H1 (cell line): ENCODE results near the gene CREBBP. TPM values are rescaled to one million over a fixed set of nuclear protein-coding genes. Genes with fewer than 3 reads are reported as not detected.

Experiments
- CTCF ChIA-PET: fragments of 300-600 bp; sonication (Branson Sonifier 250); formaldehyde crosslinking; loops from one replicate; lab custom pipeline; 2021; ENCODE audit not compliant: partially characterized antibody; lab: Charles Lee
- POLR2A ChIA-PET: fragments of 300-600 bp; sonication (Branson Sonifier 250); formaldehyde crosslinking; loops from one replicate; lab custom pipeline; 2021; ENCODE audit warnings: inconsistent platforms; ENCODE audit not compliant: partially characterized antibody; lab: Charles Lee
- DNase-seq, 2 experiments: peaks; one replicate each; pipeline versions ENCODE4 v3.0.0 to v3.0.0-alpha.2; 2010 to 2022; ENCODE audit warnings: low spot score in 2 of 2, low read depth in 1 of 2, mixed read lengths in 1 of 2
- FAIRE-seq: peaks from 2 replicates; lab custom pipeline; 2011; peaks lifted over from hg19 to GRCh38; lab: Jason Lieb, UNC
- H2AFZ ChIP-seq: 2 replicates; pipeline ENCODE4 v1.8.1; 2012; ENCODE audit warnings: low read length, inconsistent platforms
- H2AK5ac ChIP-seq: 2 replicates; pipeline ENCODE4 v1.6.1; 2013; ENCODE audit warnings: low read depth, low read length
- H2BK120ac ChIP-seq: replicated peaks from 2 replicates; pipeline ENCODE3; 2013; ENCODE audit warnings: low read depth, low read length, inconsistent platforms
- H2BK12ac ChIP-seq: 2 replicates; pipeline ENCODE4 v1.6.1; 2013; ENCODE audit warnings: low read depth, low read length
- H2BK15ac ChIP-seq: 2 replicates; pipeline ENCODE4 v1.6.1; 2013; ENCODE audit warnings: low read length
- H2BK20ac ChIP-seq: 2 replicates; pipeline ENCODE4 v1.6.1; 2013; ENCODE audit warnings: low read length
- H2BK5ac ChIP-seq: 2 replicates; pipeline ENCODE4 v1.6.1; 2013; ENCODE audit warnings: low read depth, low read length
- H3K14ac ChIP-seq: 2 replicates; pipeline ENCODE4 v1.6.1; 2013; ENCODE audit warnings: inconsistent platforms; ENCODE audit not compliant: insufficient read length
- H3K18ac ChIP-seq: 2 replicates; pipeline ENCODE4 v1.6.1; 2013; ENCODE audit warnings: low read length; ENCODE audit errors: extremely low read depth
- H3K23ac ChIP-seq: 2 replicates; pipeline ENCODE4 v1.6.1; 2013; ENCODE audit warnings: inconsistent platforms; ENCODE audit not compliant: insufficient read length
- H3K23me2 ChIP-seq: 2 replicates; pipeline ENCODE4 v1.6.1; 2013; ENCODE audit warnings: low read depth, low read length
- H3K27ac ChIP-seq: 2 replicates; pipeline ENCODE4 v1.6.1; 2011; ENCODE audit warnings: low read depth, low read length, inconsistent platforms
- H3K27me3 ChIP-seq, 4 experiments: replicated peaks in 1 of 4; 1 replicate in 1 of 4; 2 replicates in 3 of 4; pipeline versions ENCODE4 v1.6.1 to v1.8.1; 2011 to 2013; ENCODE audit warnings: low read length in 3 of 4, mild to moderate bottlenecking in 3 of 4, inconsistent platforms in 2 of 4, mixed read lengths in 2 of 4, moderate library complexity in 1 of 4; ENCODE audit not compliant: control insufficient read depth in 3 of 4, insufficient read depth in 3 of 4; ENCODE audit errors: extremely low read depth in 1 of 4
- H3K36me3 ChIP-seq, 4 experiments: 2 replicates each; pipeline versions ENCODE4 v1.6.1 to v1.8.1; 2011 to 2013; ENCODE audit warnings: mild to moderate bottlenecking in 4 of 4, low read length in 3 of 4, moderate library complexity in 2 of 4, control low read depth in 1 of 4, inconsistent platforms in 1 of 4; ENCODE audit not compliant: insufficient read depth in 4 of 4, control insufficient read depth in 2 of 4
- H3K4ac ChIP-seq: replicated peaks from 2 replicates; pipeline ENCODE3; 2013; ENCODE audit warnings: low read length, low read depth, mixed read lengths, inconsistent platforms; ENCODE audit not compliant: insufficient read length
- H3K4me1 ChIP-seq, 4 experiments: replicated peaks in 1 of 4; 1 replicate in 1 of 4; 2 replicates in 3 of 4; pipeline versions ENCODE4 v1.6.1 to v1.8.1; 2011 to 2013; ENCODE audit warnings: low read length in 3 of 4, inconsistent platforms in 2 of 4, mixed read lengths in 1 of 4; ENCODE audit not compliant: insufficient read depth in 4 of 4, control insufficient read depth in 3 of 4
- H3K4me2 ChIP-seq, 2 experiments: 2 replicates each; pipeline versions ENCODE4 v1.6.1 to v1.8.1; 2011 to 2013; ENCODE audit warnings: low read depth in 2 of 2, low read length in 2 of 2, control low read depth in 1 of 2, inconsistent platforms in 1 of 2, mild to moderate bottlenecking in 1 of 2; ENCODE audit not compliant: insufficient read depth in 1 of 2
- H3K4me3 ChIP-seq, 4 experiments: fragments of 200-600, 300-600 bp in 1 of 4; sonication (generic), shearing (Covaris generic), sonication (Bioruptor Twin) in 1 of 4; 2 replicates each; pipeline versions ENCODE4 v1.5.1 to v1.8.1; 2011 to 2016; ENCODE audit warnings: low read length in 4 of 4, low read depth in 3 of 4, control low read depth in 2 of 4, inconsistent platforms in 2 of 4, mild to moderate bottlenecking in 2 of 4, mixed read lengths in 1 of 4, moderate library complexity in 1 of 4; ENCODE audit not compliant: insufficient read depth in 2 of 4; ENCODE audit errors: extremely low read depth in 1 of 4
- H3K56ac ChIP-seq: replicated peaks from 2 replicates; pipeline ENCODE3; 2013; ENCODE audit warnings: low read depth, mild to moderate bottlenecking, mixed read lengths, low read length, inconsistent platforms; ENCODE audit not compliant: insufficient read length
- H3K79me1 ChIP-seq: 2 replicates; pipeline ENCODE4 v1.6.1; 2013; ENCODE audit warnings: low read depth, low read length, control low read depth
- H3K79me2 ChIP-seq, 2 experiments: 2 replicates each; pipeline versions ENCODE4 v1.6.1 to v1.8.1; 2012 to 2013; ENCODE audit warnings: low read length in 2 of 2, mild to moderate bottlenecking in 2 of 2, inconsistent platforms in 1 of 2; ENCODE audit not compliant: insufficient read depth in 2 of 2, control insufficient read depth in 1 of 2
- H3K9ac ChIP-seq, 4 experiments: replicated peaks in 1 of 4; 1 replicate in 1 of 4; 2 replicates in 3 of 4; pipeline versions ENCODE4 v1.6.1 to v1.8.1; 2011 to 2013; ENCODE audit warnings: low read depth in 3 of 4, low read length in 3 of 4, control low read depth in 2 of 4, mild to moderate bottlenecking in 2 of 4, moderate library complexity in 2 of 4, inconsistent platforms in 1 of 4; ENCODE audit errors: extremely low read depth in 1 of 4
- H3K9me3 ChIP-seq, 2 experiments: 2 replicates each; pipeline versions ENCODE4 v1.6.1 to v1.8.1; 2012 to 2013; ENCODE audit warnings: mild to moderate bottlenecking in 2 of 2, moderate library complexity in 2 of 2, control low read depth in 1 of 2, inconsistent platforms in 1 of 2, low read depth in 1 of 2, low read length in 1 of 2, mixed read lengths in 1 of 2; ENCODE audit not compliant: insufficient read depth in 2 of 2
- H4K20me1 ChIP-seq, 2 experiments: replicated peaks in 1 of 2; 2 replicates each; pipeline versions ENCODE3 to v1.8.1; 2011 to 2013; ENCODE audit warnings: inconsistent platforms in 2 of 2, low read length in 2 of 2, mild to moderate bottlenecking in 1 of 2; ENCODE audit not compliant: insufficient read depth in 2 of 2, control insufficient read depth in 1 of 2
- H4K5ac ChIP-seq: 2 replicates; pipeline ENCODE4 v1.6.1; 2013; ENCODE audit warnings: low read length, low read depth, mixed read lengths, inconsistent platforms; ENCODE audit not compliant: insufficient read length
- H4K8ac ChIP-seq: 2 replicates; pipeline ENCODE4 v1.8.0; 2013; ENCODE audit warnings: mild to moderate bottlenecking, moderate library complexity, low read length, inconsistent platforms; ENCODE audit not compliant: insufficient read depth; ENCODE audit errors: extremely low read depth
- H4K91ac ChIP-seq: replicated peaks from 2 replicates; pipeline ENCODE3; 2013; ENCODE audit warnings: low read length, mixed read lengths, inconsistent platforms; ENCODE audit not compliant: insufficient read length
- BACH1 ChIP-seq: IDR thresholded peaks from 2 replicates; pipeline ENCODE4 v1.6.1; 2012; ENCODE audit warnings: low read length, improper control_type of control experiment
- CTBP2 ChIP-seq: IDR thresholded peaks from 2 replicates; pipeline ENCODE4 v1.7.0; 2011; ENCODE audit warnings: borderline replicate concordance, mild to moderate bottlenecking, moderate library complexity, mixed read lengths, low read length; ENCODE audit not compliant: insufficient read depth, insufficient read length
- GABPA ChIP-seq: IDR thresholded peaks from 2 replicates; pipeline ENCODE4 v1.6.1; 2011; ENCODE audit warnings: mild to moderate bottlenecking, low read length, moderate library complexity, borderline replicate concordance; ENCODE audit not compliant: insufficient read depth
- JUND ChIP-seq: IDR thresholded peaks from 2 replicates; pipeline ENCODE4 v1.6.1; 2011; ENCODE audit warnings: mild to moderate bottlenecking, improper control_type of control experiment, low read length
- NANOG ChIP-seq: IDR thresholded peaks from 2 replicates; pipeline ENCODE4 v1.6.1; 2011; ENCODE audit warnings: low read length, low read depth, mild to moderate bottlenecking, inconsistent platforms; ENCODE audit not compliant: insufficient read depth, poor library complexity, severe bottlenecking
- NRF1 ChIP-seq: IDR thresholded peaks from 2 replicates; pipeline ENCODE4 v1.6.1; 2011; ENCODE audit warnings: mild to moderate bottlenecking, low read depth, low read length, improper control_type of control experiment
- PHF8 ChIP-seq: fragments of 200-600 bp; sonication (generic); conservative IDR thresholded peaks from 2 replicates; pipeline ENCODE4 v1.7.1; 2012; ENCODE audit warnings: low read depth, mild to moderate bottlenecking, inconsistent platforms, low read length, moderate library complexity
- POLR2AphosphoS5 ChIP-seq: IDR thresholded peaks from 2 replicates; pipeline ENCODE4 v1.6.1; 2011; ENCODE audit warnings: low read depth, low read length
- RNF2 ChIP-seq: fragments of 200-900, 300-1000 bp; sonication (generic); IDR thresholded peaks from 2 replicates; pipeline ENCODE4 v1.7.1; 2016; ENCODE audit warnings: borderline replicate concordance, low read depth, mild to moderate bottlenecking, antibody characterized with exemption, low read length; ENCODE audit not compliant: poor library complexity, severe bottlenecking; ENCODE audit errors: missing control alignments
- SAP30 ChIP-seq: fragments of 300-600 bp; sonication (generic); IDR thresholded peaks from 2 replicates; pipeline ENCODE4 v1.7.1; 2012; ENCODE audit warnings: low read length, moderate library complexity, mild to moderate bottlenecking, inconsistent platforms; ENCODE audit not compliant: insufficient read depth, insufficient replicate concordance
- SIN3A ChIP-seq, 2 experiments: IDR thresholded peaks in 1 of 2; conservative IDR thresholded peaks in 1 of 2; 2 replicates each; pipeline ENCODE4 v1.6.1; 2011 to 2012; ENCODE audit warnings: low read length in 2 of 2, improper control_type of control experiment in 1 of 2, low read depth in 1 of 2, mild to moderate bottlenecking in 1 of 2
- TCF12 ChIP-seq: IDR thresholded peaks from 2 replicates; pipeline ENCODE4 v1.6.1; 2011; ENCODE audit warnings: low read depth, mild to moderate bottlenecking, low read length
- YY1 ChIP-seq: IDR thresholded peaks from 2 replicates; pipeline ENCODE4 v1.6.1; 2011; ENCODE audit warnings: low read depth, mild to moderate bottlenecking, low read length
- ZNF274 ChIP-seq: IDR thresholded peaks from 2 replicates; pipeline ENCODE4 v1.7.0; 2012; ENCODE audit warnings: low read length, borderline replicate concordance; ENCODE audit errors: extremely low read depth
- WGBS, 2 experiments: shearing (Covaris generic) in 1 of 2; methylation state at CpG; one replicate each; pipeline versions ENCODE4 v1.1.6 to v1.1.7; 2013 to 2015; ENCODE audit warnings: low lambda C conversion rate in 2 of 2, mixed read lengths in 2 of 2, inconsistent platforms in 1 of 2, low coverage in 1 of 2, missing lambda C conversion rate in 1 of 2; ENCODE audit not compliant: insufficient replicate concordance in 2 of 2, insufficient coverage in 1 of 2, insufficient read length in 1 of 2; ENCODE audit errors: extremely low coverage in 1 of 2, missing lambda C conversion rate in 1 of 2; 5-methylcytosine and 5-hydroxymethylcytosine counted together
- polyA plus RNA-seq, 7 experiments: library from polyadenylated mRNA; depleted of rRNA in 3 of 7; stranded (reverse) in 5 of 7; unstranded in 2 of 7; fragments of >200 nt in 5 of 7; fragments of 200-250 nt in 2 of 7; gene quantifications; 1 replicate in 5 of 7; 2 replicates in 1 of 7; 4 replicates in 1 of 7; pipeline versions ENCODE4 v1.2.1 to v1.2.3, GENCODE V29; 2011 to 2013; ENCODE audit warnings: missing spikeins in 2 of 7, mixed read lengths in 2 of 7
- total RNA-seq: library from RNA; stranded (reverse); fragmentation: NEBNext Ultra II Directional; extraction: Animal tissue kit (Norgen Biotek cat#: 25700); gene quantifications from 2 replicates; pipeline ENCODE4 v1.2.1, GENCODE V29; 2021

CREBBP gene
- total and polyA plus RNA-seq, 2 of the 8 experiments (the other 6 are each of a cell fraction or from before 2014, with no cell fraction given): 10.0 to 60.1 TPM

GRCh38 chr16:3769013-3769412, 111.5 kb downstream of the CREBBP start:
- H3K27me3 ChIP-seq: no peaks in the 10 kb centered on the region
- WGBS, 2 experiments: 93 to 100% methylated on average over 1 to 12 of the region's 12 CpGs
- POLR2A ChIA-PET: interaction anchor here (0.7 kb wide), 1 partner anchor 169 kb away, joined by 3 read pairs; no protein-coding TSS in a partner anchor
- H2BK120ac ChIP-seq: no peak overlapping the region
- H2BK15ac ChIP-seq: no peak overlapping the region
- no peak overlapping the region for H4K5ac ChIP-seq
- no peak overlapping the region for H2BK5ac ChIP-seq
- H3K23me2 ChIP-seq: no peaks in the 10 kb centered on the region
- H3K27ac ChIP-seq: no peak overlapping the region
- no peak overlapping the region for H3K18ac ChIP-seq
- H2BK12ac ChIP-seq: no peak overlapping the region
- H3K23ac ChIP-seq: no peak overlapping the region
- H4K20me1 ChIP-seq: peaks cover 2% of the 10 kb centered on the region in 2 experiments
- no peak overlapping the region for H3K56ac ChIP-seq
- H2AFZ ChIP-seq: no peak overlapping the region
- H4K8ac ChIP-seq: no peak overlapping the region
- H4K91ac ChIP-seq: no peak overlapping the region
- no peak overlapping the region for H2AK5ac ChIP-seq
- CTCF ChIA-PET: no interaction called here
- H3K4me2 ChIP-seq: no peak overlapping the region
- peaks cover 19 to 76% (median 36%) of the 10 kb centered on the region in 4 experiments; a peak in 7 of 8 replicates for H3K36me3 ChIP-seq
- no peak for DNase-seq
- FAIRE-seq: no peak
- H3K9me3 ChIP-seq: no peaks in the 10 kb centered on the region
- no peak overlapping the region for H2BK20ac ChIP-seq
- H3K4ac ChIP-seq: no peak overlapping the region
- H3K4me1 ChIP-seq: no peaks in the 10 kb centered on the region
- H3K4me3 ChIP-seq: no peak overlapping the region
- H3K79me1 ChIP-seq: peaks cover 2% of the 10 kb centered on the region; the same call in 1 of the 2 replicates
- H3K9ac ChIP-seq: no peak overlapping the region
- H3K79me2 ChIP-seq: no peaks in the 10 kb centered on the region
- no peak overlapping the region for H3K14ac ChIP-seq
- TF ChIP-seq JUND (no peak), GABPA (no peak), NANOG (no peak), NRF1 (no peak), TCF12 (no peak), SIN3A (conservative IDR thresholded peaks at IDR 0.05 in 1 of 2, IDR thresholded peaks at IDR 0.05 in 1 of 2; ENCODE audit: low read depth in 1 of 2, low read length in 2 of 2) (no peak), ZNF274 (no peak), RNF2 (no peak), SAP30 (no peak), BACH1 (no peak), CTBP2 (no peak), YY1 (no peak), POLR2AphosphoS5 (no peak), PHF8 (no peak)
